ENCODE measurements around the gene FEN1.

DNA sequence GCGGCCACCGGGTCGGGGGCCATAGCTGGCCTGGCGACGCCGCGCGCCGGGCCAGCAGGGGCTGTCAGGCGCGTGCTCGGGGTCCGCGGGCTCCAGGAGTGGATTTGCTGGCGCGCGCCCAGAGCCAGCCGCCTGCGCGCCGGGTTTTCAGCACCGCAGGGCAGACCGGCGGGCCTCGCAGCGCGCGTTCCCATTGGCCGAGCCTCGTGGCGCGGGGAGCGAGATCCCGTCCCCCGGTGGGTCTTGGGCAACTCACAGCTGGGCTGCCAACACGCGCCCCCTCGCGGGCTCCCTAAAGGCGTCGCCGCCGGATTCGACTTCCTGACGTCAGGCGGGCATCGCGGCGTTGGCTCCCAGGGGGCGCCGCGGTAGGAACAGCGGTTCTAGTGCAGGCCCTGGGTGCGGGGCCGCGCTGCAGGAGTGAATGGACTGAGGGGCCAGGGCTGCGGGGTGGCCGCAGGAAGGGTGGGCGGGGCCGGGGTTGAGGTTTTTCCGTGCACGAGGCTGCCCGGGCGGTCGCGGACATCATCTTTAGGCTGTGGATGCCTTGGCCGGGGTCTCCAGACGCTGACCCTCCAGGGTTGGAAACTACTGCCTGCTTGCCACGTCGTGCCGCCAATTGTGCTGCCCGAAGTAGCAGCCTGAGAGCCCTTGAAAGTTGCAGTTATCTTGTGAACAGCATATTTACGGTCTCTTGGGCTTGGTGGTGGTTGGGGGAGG, 24.2 kb downstream of the FEN1 start, which contains the start of gene FADS1:
- TF ChIP-seq TAF1 (IDR thresholded peaks at IDR 0.05; ENCODE audit: low read depth) (peak; percentile 32; the same call in 1 of the 2 replicates), EP300 (IDR thresholded peaks at IDR 0.05; ENCODE audit: borderline replicate concordance) (no peak; the same call in 1 of the 2 replicates), EGR1 (IDR thresholded peaks at IDR 0.05) (no peak), CREB1 (IDR thresholded peaks at IDR 0.05; ENCODE audit: low read depth) (peak; percentile 55), YY1 (IDR thresholded peaks at IDR 0.05; ENCODE audit: low read depth) (no peak), RAD21 (IDR thresholded peaks at IDR 0.05; ENCODE audit: low read depth) (peak; percentile 21; the same call in 1 of the 2 replicates), FOXM1 (IDR thresholded peaks at IDR 0.05; ENCODE audit: borderline replicate concordance, low read depth) (no peak), CEBPB (IDR thresholded peaks at IDR 0.05) (peak; percentile 91), ZBTB7A (IDR thresholded peaks at IDR 0.05; ENCODE audit: low read depth) (no peak; the same call in 1 of the 2 replicates)
- TF ChIP-seq, protein P1, sequence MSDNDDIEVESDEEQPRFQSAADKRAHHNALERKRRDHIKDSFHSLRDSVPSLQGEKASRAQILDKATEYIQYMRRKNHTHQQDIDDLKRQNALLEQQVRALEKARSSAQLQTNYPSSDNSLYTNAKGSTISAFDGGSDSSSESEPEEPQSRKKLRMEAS (IDR thresholded peaks at IDR 0.05) = peak; percentile 93
- TF ChIP-seq, protein P2, sequence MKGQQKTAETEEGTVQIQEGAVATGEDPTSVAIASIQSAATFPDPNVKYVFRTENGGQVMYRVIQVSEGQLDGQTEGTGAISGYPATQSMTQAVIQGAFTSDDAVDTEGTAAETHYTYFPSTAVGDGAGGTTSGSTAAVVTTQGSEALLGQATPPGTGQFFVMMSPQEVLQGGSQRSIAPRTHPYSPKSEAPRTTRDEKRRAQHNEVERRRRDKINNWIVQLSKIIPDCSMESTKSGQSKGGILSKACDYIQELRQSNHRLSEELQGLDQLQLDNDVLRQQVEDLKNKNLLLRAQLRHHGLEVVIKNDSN (IDR thresholded peaks at IDR 0.05) = peak; percentile 20; the same call in 1 of the 2 replicates
- TF ChIP-seq, protein P3, sequence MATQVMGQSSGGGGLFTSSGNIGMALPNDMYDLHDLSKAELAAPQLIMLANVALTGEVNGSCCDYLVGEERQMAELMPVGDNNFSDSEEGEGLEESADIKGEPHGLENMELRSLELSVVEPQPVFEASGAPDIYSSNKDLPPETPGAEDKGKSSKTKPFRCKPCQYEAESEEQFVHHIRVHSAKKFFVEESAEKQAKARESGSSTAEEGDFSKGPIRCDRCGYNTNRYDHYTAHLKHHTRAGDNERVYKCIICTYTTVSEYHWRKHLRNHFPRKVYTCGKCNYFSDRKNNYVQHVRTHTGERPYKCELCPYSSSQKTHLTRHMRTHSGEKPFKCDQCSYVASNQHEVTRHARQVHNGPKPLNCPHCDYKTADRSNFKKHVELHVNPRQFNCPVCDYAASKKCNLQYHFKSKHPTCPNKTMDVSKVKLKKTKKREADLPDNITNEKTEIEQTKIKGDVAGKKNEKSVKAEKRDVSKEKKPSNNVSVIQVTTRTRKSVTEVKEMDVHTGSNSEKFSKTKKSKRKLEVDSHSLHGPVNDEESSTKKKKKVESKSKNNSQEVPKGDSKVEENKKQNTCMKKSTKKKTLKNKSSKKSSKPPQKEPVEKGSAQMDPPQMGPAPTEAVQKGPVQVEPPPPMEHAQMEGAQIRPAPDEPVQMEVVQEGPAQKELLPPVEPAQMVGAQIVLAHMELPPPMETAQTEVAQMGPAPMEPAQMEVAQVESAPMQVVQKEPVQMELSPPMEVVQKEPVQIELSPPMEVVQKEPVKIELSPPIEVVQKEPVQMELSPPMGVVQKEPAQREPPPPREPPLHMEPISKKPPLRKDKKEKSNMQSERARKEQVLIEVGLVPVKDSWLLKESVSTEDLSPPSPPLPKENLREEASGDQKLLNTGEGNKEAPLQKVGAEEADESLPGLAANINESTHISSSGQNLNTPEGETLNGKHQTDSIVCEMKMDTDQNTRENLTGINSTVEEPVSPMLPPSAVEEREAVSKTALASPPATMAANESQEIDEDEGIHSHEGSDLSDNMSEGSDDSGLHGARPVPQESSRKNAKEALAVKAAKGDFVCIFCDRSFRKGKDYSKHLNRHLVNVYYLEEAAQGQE (IDR thresholded peaks at IDR 0.05; ENCODE audit: low read depth) = no peak
